HEK293 (cell line): Measurements from ENCODE around the gene SH3RF3.

ENCODE experiments used
- CTCF ChIP-seq: fragments of 450-650 bp; formaldehyde crosslinking; IDR thresholded peaks from 2 replicates; pipeline ENCODE4 v1.5.1; 2016; ENCODE audit warnings: missing biosample characterization, missing genetic modification characterization
- ELK4 ChIP-seq: IDR thresholded peaks from 2 replicates; pipeline ENCODE4 v1.6.1; 2011; ENCODE audit warnings: mild to moderate bottlenecking, low read depth, low read length, borderline replicate concordance
- GLI4 ChIP-seq: fragments of 450-650 bp; formaldehyde crosslinking; IDR thresholded peaks from 2 replicates; pipeline ENCODE4 v1.5.1; 2016; ENCODE audit warnings: missing biosample characterization, missing genetic modification characterization
- GLIS1 ChIP-seq: fragments of 450-650 bp; formaldehyde crosslinking; IDR thresholded peaks from 2 replicates; pipeline ENCODE4 v1.5.1; 2016; ENCODE audit warnings: missing biosample characterization, missing genetic modification characterization
- KLF9 ChIP-seq: fragments of 450-650 bp; formaldehyde crosslinking; IDR thresholded peaks from 2 replicates; pipeline ENCODE4 v1.5.1; 2016; ENCODE audit warnings: missing biosample characterization, missing genetic modification characterization, low read depth
- REST ChIP-seq: fragments of 450-650 bp; formaldehyde crosslinking; IDR thresholded peaks from 2 replicates; pipeline ENCODE4 v1.5.1; 2016; ENCODE audit warnings: missing biosample characterization, missing genetic modification characterization
- TSHZ1 ChIP-seq: fragments of 450-650 bp; formaldehyde crosslinking; IDR thresholded peaks from 2 replicates; pipeline ENCODE4 v1.5.1; 2016; ENCODE audit warnings: missing biosample characterization, missing genetic modification characterization, borderline replicate concordance
- ZBTB10 ChIP-seq: fragments of 450-650 bp; formaldehyde crosslinking; IDR thresholded peaks from 2 replicates; pipeline ENCODE4 v1.5.1; 2016; ENCODE audit warnings: missing biosample characterization, missing genetic modification characterization
- ZBTB11 ChIP-seq: fragments of 450-650 bp; formaldehyde crosslinking; conservative IDR thresholded peaks from 2 replicates; pipeline ENCODE4 v1.5.1; 2016; ENCODE audit warnings: low read depth, missing biosample characterization, missing genetic modification characterization
- ZNF18 ChIP-seq: fragments of 450-650 bp; formaldehyde crosslinking; IDR thresholded peaks from 2 replicates; pipeline ENCODE4 v1.5.1; 2016; ENCODE audit warnings: missing biosample characterization, missing genetic modification characterization
- ZNF202 ChIP-seq: fragments of 450-650 bp; formaldehyde crosslinking; IDR thresholded peaks from 2 replicates; pipeline ENCODE4 v1.5.1; 2016; ENCODE audit warnings: missing biosample characterization, missing genetic modification characterization, borderline replicate concordance
- ZNF302 ChIP-seq: fragments of 450-650 bp; formaldehyde crosslinking; IDR thresholded peaks from 2 replicates; pipeline ENCODE4 v1.5.1; 2016; ENCODE audit warnings: missing biosample characterization, missing genetic modification characterization, low read depth
- ZNF398 ChIP-seq: fragments of 450-650 bp; formaldehyde crosslinking; IDR thresholded peaks from 2 replicates; pipeline ENCODE4 v1.5.1; 2017; ENCODE audit warnings: missing biosample characterization, missing genetic modification characterization
- ZNF76 ChIP-seq: fragments of 450-650 bp; formaldehyde crosslinking; IDR thresholded peaks from 2 replicates; pipeline ENCODE4; 2016; ENCODE audit warnings: low read depth, missing biosample characterization, missing genetic modification characterization, borderline replicate concordance

GRCh38 chr2:109297566-109298490 is 168.8 kb downstream of the SH3RF3 start:
- no peak for TF ChIP-seq ZNF302
- no peak for TF ChIP-seq TSHZ1 (tag by site-specific recombination)
- no peak for TF ChIP-seq ZNF202 (tag by site-specific recombination)
- TF ChIP-seq CTCF: no peak
- no peak for TF ChIP-seq GLIS1 (tag by site-specific recombination)
- TF ChIP-seq REST (tag by site-specific recombination): no peak
- no peak for TF ChIP-seq ZNF76 (tag by site-specific recombination)
- no peak for TF ChIP-seq ZBTB10 (tag by site-specific recombination)
- no peak for TF ChIP-seq ELK4
- TF ChIP-seq GLI4 (tag by site-specific recombination): no peak
- no peak for TF ChIP-seq ZBTB11 (tag by site-specific recombination)
- no peak for TF ChIP-seq ZNF18 (tag by site-specific recombination)
- no peak for TF ChIP-seq KLF9 (tag by site-specific recombination)
- no peak for TF ChIP-seq ZNF398 (tag by site-specific recombination)
